SW480 (cell line): ENCODE results near the gene MICB.
"Not testable (repeated sequence)": the region's sequence is repeated elsewhere in the genome, so short reads cannot be mapped to it uniquely, and the experiment has no call there.

Experiments
- DNase-seq: peaks from one replicate; pipeline ENCODE4 v3.0.0-alpha.2; 2016; ENCODE audit warnings: low spot score

The MICB gene

DNA sequence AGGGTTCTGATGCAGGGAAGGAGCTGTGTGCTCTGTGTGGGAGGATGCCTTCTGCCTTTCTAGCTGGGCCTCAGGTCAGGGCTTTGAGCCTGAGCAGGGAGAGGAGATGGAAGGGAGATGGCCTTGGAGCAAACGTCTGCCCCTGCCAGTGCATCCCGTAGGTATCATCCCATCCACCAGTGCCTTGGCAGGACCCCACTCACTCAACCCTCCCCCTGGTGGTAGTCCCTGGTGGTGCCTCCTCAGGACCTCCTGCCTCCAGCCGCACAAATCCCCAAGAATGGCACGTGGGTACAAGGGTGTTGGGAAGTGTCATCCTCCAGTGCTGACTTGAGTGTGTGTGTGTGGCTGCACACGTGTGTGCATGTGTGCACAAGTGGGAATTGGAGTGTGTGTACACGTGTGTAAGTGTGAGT is 23.1 kb upstream of the MICB start:
- no peak for DNase-seq

- no peak for DNase-seq
These were observed 21.3 kb upstream of the MICB start for GRCh38 chr6:31476515-31477139.

DNA sequence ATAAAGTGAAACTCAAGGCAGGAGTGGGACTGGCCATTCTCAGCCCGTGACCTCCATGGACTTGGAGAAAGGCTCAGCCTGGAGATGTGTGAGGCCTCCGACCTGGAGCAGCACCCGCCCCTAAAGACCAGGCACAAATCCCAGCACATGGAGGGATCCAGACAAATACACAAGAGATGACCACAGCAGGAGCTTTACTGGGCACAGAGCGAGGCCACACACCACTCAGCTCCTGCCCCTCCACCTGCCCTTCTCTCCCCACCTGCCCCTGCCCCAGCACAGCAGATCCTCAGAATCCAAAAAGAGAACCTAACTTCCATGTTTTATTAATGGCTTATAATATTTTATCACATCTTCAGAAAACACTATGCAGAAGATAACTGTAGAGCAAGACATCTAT is 20.4 kb upstream of the MICB start:
- DNase-seq, result no peak

DNA sequence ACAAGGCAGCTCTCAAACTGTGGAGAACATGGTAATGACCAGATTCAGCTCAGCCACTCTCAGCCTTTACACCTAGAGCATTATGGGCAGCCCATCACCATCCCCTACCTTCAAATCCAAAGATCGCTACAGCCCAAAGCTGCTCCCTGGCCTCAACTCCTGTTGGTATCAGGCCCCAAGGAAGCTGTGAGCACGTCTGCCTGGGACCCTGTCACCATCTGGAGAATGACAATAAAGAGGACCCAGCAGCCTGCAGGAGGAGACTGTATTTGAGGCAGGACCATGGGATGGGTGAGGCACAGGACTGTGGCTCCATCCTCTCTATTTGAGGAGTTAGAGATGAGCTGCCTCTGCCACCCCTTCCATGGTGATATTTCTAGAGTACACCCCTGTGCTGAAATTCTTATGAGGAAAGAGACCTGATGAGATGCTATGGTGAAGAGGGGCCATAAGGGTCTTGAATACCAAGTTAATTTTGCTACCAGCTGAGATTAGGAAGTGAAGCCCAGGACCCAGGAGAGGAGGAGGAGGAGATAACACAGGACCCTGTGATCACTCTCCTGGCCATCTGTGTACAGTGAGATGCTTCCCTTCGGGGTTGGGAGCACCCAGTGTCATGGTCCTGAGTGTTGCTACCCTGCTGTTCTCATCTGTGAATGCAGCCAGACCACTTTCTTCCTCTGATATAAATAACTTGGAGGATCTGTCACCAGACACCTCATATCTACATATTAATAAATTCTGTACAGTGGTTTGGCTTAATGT is 19.6 kb upstream of the MICB start:
- no peak for DNase-seq

DNA sequence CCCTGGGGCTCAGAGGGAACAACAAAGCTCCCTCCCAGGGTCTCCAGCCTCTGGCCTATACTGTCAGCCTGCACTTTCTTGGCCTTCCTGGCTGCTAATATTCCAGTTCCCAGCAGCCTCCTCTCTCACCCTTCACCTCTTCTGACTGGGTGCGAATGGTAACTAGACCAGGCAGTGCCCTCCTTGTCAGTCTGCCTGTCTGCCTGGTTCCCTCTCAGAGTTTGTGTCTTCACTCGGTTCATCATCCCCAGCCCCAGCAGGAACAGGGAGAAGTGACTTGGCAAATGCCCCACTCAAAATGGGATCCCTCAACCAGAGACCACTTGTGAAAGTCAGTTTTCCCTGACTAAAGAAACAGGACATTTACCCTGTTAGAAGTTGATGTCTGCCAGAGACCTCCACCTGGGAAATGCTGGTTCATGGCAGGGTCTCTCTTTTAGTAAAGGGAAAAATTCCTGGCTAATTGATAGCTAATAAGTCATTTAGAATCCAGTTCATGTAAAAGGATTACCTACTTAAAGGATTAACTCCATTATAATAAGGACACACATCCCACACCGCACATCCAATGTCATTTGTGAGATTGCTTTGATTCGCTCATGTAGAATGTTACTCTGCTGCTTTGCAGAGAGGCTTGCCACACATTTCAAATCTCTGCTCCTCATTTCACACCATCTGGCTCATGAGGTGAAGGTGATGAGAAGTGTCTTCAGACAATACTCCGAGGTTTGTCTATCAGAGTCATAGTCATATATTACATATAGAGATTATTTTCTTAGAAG is 18.6 kb upstream of the MICB start:
- no peak for DNase-seq

DNA sequence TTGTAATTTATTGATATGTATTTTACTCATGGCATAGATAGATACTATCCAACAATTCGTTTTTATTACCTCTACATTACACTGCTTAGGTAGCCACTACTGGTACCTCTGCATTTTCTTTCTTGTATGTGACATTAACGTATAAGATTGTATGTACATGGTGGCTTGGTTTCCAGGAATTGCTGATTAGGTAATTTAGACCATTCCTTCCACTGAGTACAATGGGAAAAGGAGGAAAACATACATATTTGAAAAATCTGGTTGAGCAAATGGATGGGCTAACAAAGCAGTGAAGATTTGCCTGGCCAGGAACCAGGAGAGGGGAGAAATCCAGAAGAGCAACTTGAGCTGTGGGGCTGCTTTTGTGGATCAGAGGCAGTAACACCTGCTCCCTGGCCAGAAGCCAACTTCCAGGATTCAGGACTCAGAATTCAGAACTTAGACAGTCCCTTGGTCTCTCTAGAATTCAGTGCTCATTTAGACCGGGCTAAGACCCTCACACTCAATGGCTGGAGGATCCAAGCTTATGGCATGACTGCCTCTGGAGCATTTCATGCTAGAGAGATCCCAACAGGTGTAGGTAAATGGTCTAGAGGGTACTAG is 17.9 kb upstream of the MICB start:
- no peak for DNase-seq

DNA sequence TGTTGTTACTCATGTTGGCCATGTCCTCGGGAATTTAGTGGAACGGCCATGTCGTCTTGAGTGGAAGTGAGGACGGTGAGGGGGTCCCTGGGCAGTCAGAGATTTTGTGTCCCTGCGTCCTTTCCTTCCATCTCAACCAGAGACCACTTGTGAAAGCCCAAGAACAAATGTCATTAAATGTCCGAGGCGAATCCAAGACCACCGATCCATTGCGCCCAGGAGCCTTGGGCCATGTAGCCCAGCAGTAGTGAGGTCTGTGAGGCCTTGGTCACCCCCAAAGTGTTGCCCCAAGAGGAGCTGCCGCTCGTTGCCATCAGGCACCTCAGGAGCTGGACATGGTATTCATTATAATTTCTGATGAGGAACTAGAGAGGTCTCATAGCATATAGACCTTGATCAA is 17.4 kb upstream of the MICB start:
- DNase-seq, result no peak

DNA sequence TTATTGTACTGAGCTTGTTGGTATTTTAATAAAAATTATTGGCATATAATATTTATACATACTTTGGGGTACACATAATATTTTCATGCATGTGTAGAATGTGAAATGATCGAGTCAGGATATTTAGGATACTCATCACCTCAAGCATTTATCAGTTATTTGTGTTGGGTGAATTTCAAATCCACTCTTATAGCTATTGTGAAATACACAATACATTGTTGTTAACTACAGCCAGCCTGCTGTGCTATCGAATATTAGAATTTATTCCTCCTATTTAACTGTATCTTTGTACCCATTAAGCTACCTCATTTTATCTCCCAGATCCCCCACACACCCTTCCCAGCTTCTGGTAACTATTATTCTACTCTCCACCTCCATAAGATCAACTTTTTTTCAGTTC is 14.6 kb upstream of the MICB start:
- DNase-seq, result no peak

GRCh38 chr6:31485055-31485454 is 12.9 kb upstream of the MICB start:
- DNase-seq, result no peak

DNA sequence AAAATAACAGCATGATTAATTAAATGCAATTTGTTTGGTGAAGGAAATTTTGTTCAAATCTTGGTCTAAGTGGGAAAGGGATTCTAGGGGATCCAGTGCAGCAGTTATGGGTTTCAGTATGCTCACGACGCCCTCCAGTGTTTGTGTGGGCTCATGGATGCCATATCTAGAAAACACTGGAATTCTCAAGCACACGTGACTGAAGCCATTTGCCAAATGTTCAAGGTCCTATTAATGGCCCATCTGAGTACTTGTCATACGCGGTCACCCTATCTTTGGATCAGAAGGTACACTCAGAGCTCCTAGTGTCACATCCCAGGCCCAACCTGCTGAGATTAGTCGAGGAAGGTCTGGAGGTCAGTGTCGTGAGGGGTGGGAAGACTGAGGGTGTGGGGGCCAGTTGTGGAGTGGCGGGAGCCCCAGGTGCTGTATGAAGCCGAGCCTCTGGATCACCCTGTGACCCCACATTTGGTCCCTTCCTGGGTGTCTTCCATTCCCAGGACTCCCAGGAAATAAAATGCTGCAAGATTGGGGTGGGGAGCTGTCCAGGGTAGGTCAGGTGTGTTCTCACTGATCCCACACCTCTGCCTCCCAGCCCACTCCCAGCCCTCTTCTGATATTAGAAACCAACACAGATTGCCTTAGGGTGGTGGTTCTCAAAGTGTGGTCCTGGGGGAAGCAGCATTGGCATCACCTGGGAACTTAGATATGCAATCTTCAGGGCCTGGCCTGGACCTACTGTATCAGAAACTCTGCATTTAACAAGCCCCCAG is 11.7 kb upstream of the MICB start:
- not testable (repeated sequence) for DNase-seq

DNA sequence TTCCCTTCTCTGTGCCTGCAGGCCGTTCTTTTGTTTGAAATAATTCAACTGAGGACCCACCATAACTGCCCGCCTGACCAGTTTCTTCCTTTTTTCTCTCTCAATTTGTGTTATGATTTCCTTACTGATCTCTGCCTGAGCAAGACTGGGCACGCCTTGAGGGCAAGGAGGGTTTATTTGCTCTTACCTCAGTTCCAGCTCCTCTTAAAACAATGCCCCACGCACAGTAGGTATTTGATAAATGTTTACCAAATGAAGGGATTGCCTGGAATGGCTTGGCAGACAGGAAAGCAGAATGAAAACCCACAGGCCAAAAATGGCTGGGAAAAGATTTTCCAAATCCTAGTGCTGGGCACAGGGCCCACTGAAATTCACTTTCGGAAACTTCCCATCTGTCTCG is 10.3 kb upstream of the MICB start:
- DNase-seq, result not testable (repeated sequence)

DNA sequence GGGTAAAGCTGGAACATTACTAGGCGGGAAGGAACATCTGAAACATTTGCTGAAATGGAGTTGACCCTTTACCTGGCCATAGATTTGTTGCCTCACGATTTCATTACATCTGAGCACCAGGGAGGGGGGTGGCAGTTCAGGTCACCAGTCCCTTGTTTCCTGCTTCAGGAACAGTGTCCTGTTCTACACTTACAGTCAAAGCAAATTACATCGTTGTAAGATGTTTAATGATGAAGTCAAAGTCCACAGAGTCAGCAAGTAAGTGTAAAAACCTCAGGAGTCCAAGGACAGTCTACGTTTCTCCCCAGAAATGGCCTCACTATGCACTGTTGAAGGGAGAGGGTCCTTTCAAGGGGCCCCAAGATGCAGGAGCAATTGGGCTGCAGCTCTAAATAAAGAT is 8.9 kb upstream of the MICB start:
- no peak for DNase-seq

DNA sequence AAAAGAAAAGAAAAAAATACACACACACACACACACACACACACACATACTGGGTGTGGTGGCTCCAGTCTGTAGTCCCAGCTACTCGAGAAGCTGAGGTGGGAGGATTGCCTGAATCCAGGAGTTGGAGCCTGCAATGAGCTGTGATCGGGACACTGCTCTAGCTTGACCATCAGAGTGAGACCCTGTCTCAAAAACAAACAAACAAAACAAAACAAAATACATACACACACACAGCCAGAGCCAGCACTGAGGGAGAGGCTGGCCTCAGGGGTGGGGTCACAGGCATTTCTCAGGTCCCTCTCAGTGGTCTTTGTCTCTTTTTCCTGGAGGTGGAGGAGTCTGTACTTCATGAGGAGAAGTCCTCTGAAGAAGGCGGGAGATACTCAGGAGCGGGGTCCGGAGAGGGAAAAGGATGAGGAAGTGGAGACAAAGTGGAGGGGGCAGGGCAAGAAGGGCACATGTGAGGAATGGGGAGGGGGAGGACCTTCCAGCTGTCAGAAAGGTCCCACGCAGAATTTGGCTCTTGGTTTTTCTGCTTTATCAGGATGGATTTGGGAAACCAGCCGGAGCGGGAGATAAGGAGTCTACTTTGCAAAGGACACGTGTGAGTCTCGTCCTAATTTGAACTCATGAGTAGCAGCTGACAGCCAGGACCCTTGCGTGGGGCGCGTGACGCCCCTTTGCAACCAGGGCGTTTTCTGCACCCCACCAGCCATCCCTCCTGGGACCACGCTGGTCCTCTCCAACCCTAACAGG is 7.7 kb upstream of the MICB start:
- no peak for DNase-seq

GRCh38 chr6:31493550-31493874 is 4.4 kb upstream of the MICB start:
- not testable (repeated sequence) for DNase-seq

GRCh38 chr6:31493875-31494694 is 3.9 kb upstream of the MICB start:
- peak; percentile 68 for DNase-seq

DNA sequence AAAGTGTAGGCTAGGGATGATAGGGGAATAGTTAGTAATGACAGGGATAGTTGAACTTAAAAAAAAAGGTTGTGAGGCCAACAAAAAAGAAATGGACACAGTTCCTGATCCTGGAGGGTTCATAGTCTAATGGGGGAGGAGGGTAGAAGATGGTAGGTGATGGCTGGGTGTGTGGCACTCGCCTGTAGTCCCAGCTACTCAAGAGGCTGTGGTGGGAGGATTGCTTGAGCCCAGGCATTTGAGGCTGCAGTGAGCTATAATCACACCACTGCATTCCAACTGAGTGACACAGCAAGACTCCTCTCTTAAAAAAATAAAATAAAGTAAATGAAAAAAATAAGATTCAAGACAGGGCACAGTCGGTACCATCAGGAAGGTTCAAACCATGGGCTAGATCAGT is 2.4 kb upstream of the MICB start:
- DNase-seq, result no peak

GRCh38 chr6:31496826-31497225 is 1.1 kb upstream of the MICB start:
- DNase-seq, result not testable (repeated sequence)

- no peak for DNase-seq
These were observed 803 bp downstream of the MICB start for GRCh38 chr6:31498748-31499147.

DNA sequence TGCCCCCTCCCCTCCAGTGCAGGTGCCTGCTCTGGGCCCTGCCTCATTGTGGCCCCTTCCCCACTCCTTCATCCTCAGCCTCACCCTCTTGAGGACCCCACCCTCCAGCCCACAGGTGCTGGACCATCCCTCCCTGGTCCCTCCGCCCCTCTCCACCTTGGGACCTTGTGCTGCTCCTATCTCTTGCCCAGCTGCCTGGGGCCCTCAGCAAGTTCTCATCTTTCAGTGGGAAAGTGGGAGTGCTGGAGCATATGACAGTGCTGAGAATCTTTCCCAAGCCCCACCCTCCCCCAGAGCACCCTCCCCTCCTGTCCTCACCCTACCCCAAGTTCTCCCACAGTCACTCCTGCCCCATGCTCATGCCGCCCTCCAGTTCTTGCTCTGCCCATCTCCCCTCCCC is 1.7 kb downstream of the MICB start:
- DNase-seq, result not testable (repeated sequence)

DNA sequence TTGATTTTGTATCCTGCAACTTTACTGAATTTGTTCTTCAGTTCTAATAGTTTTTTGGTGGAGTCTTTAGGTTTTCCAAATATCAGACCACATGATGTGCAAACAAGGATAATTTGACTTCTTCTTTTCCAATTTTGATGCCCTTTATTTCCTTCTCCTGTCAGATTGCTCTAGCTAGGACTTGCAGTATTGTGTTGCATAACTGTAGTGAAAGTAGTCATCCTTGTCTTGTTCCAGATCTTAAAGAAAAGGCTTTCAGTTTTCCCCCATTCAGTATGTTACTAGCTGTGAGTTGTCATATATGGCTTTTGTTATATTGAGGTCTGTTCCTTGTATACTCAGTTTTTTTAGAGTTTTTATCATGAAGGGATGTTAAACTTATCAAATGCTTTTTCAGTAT is 4.6 kb downstream of the MICB start:
- DNase-seq, result no peak
